PC-3 (cell line): Measurements from ENCODE around the gene GGACT. TPM values are rescaled to one million over a fixed set of nuclear protein-coding genes. Genes with fewer than 3 reads are reported as not detected.

Experiments
- ATAC-seq: fragments of 200-7000 bp; cut with Tn5 transposase; 2 replicates; pipeline ENCODE4 v1.9.1; 2020; ENCODE audit warnings: mild to moderate bottlenecking, moderate library complexity
- BruUV-seq: library from RNA; stranded (reverse); fragments of 400-500 nt; replicated peaks from 2 replicates; lab custom pipeline; 2021; lab: Mats Ljungman, UMichigan
- CTCF ChIA-PET: fragments of 300-600 bp; sonication (Branson Sonifier 250); formaldehyde crosslinking; loops from one replicate; lab custom pipeline; 2022; ENCODE audit warnings: antibody characterized with exemption; lab: Charles Lee
- POLR2A ChIA-PET: fragments of 300-600 bp; sonication (Branson Sonifier 250); formaldehyde crosslinking; loops from one replicate; lab custom pipeline; 2022; ENCODE audit warnings: antibody characterized with exemption; ENCODE audit not compliant: unreplicated experiment; lab: Charles Lee
- DNase-seq: peaks from one replicate; pipeline ENCODE4 v3.0.0-alpha.2; 2015
- H2AFZ ChIP-seq: fragments of 300-600 bp; sonication (generic); 2 replicates; pipeline ENCODE4 v1.6.0; 2016; ENCODE audit warnings: antibody characterized with exemption, low read length
- H3F3A ChIP-seq: fragments of 300-600 bp; sonication (generic); one replicate; pipeline ENCODE4 v1.6.0; 2017; ENCODE audit warnings: antibody characterized with exemption, low read length, control low read depth, mild to moderate bottlenecking; ENCODE audit not compliant: unreplicated experiment
- H3K27ac ChIP-seq: fragments of 300-600 bp; sonication (generic); 2 replicates; pipeline ENCODE4 v1.5.1; 2016; ENCODE audit warnings: mild to moderate bottlenecking, low read length
- H3K27me3 ChIP-seq: fragments of 300-600 bp; sonication (generic); 2 replicates; pipeline ENCODE4 v1.6.1; 2016; ENCODE audit warnings: low read length, mixed read lengths
- H3K36me3 ChIP-seq: fragments of 300-600 bp; sonication (generic); 2 replicates; pipeline ENCODE4 v1.6.1; 2016; ENCODE audit warnings: low read depth, mixed run types, low read length, mixed read lengths
- H3K4me1 ChIP-seq: fragments of 300-600 bp; sonication (generic); 2 replicates; pipeline ENCODE4 v1.5.1; 2016; ENCODE audit warnings: low read length; ENCODE audit not compliant: insufficient read depth
- H3K4me2 ChIP-seq: fragments of 300-600 bp; sonication (generic); 2 replicates; pipeline ENCODE4 v1.6.0; 2016; ENCODE audit warnings: low read length
- H3K4me3 ChIP-seq: fragments of 300-600 bp; sonication (generic); 2 replicates; pipeline ENCODE4 v1.5.1; 2016; ENCODE audit warnings: mild to moderate bottlenecking, low read length, mixed read lengths
- H3K79me2 ChIP-seq: fragments of 300-600 bp; sonication (generic); 2 replicates; pipeline ENCODE4 v1.6.1; 2017; ENCODE audit warnings: low read length, mixed read lengths
- H3K9ac ChIP-seq: fragments of 300-600 bp; sonication (generic); 2 replicates; pipeline ENCODE4 v1.6.0; 2016; ENCODE audit warnings: mild to moderate bottlenecking, low read length
- H3K9me2 ChIP-seq: fragments of 300-600 bp; sonication (generic); replicated peaks from 2 replicates; pipeline ENCODE4 v1.6.1; 2016; ENCODE audit warnings: mixed run types, low read length, mixed read lengths
- H3K9me3 ChIP-seq: fragments of 300-600 bp; sonication (generic); 2 replicates; pipeline ENCODE4 v1.6.1; 2016; ENCODE audit warnings: low read length, mixed read lengths
- H4K20me1 ChIP-seq: fragments of 300-600 bp; sonication (generic); 2 replicates; pipeline ENCODE4 v1.6.1; 2016; ENCODE audit warnings: low read length, mixed read lengths
- CTCF ChIP-seq: fragments of 300-600 bp; sonication (generic); conservative IDR thresholded peaks from 2 replicates; pipeline ENCODE4 v1.5.1; 2017; ENCODE audit warnings: antibody characterized with exemption, low read depth, mild to moderate bottlenecking, low read length
- EZH2 ChIP-seq: fragments of 300-600 bp; sonication (generic); IDR thresholded peaks from one replicate; pipeline ENCODE4 v1.6.1; 2017; ENCODE audit warnings: antibody characterized with exemption, mild to moderate bottlenecking, low read length; ENCODE audit not compliant: unreplicated experiment
- EZH2phosphoT487 ChIP-seq: fragments of 300-600 bp; sonication (generic); IDR thresholded peaks from 2 replicates; pipeline ENCODE4 v1.6.1; 2018; ENCODE audit warnings: mild to moderate bottlenecking, antibody characterized with exemption, low read length, borderline replicate concordance
- intact Hi-C: fragments of 100-400 bp; cut with micrococcal nuclease; formaldehyde crosslinking; loops from 2 replicates; pipeline ENCODE4 v1.9.0; 2023
- total RNA-seq: library from RNA; depleted of rRNA; stranded (reverse); fragments of >200 nt; gene quantifications from 2 replicates; pipeline ENCODE4 v1.2.3, GENCODE V29; 2014

Gene GGACT
- total RNA-seq, 1 experiment from 2014 or later, result 0.77 TPM

GRCh38 chr13:100529666-100530377 is 58.8 kb downstream of the GGACT start:
- H3K27me3 ChIP-seq, result no peaks in the 10 kb centered on the region
- no peak overlapping the region for H3K27ac ChIP-seq
- no peaks in the 10 kb centered on the region for H4K20me1 ChIP-seq
- ChIA-PET POLR2A (no interaction called here), CTCF (no interaction called here)
- H3K4me3 ChIP-seq, result no peak overlapping the region
- H3K9me2 ChIP-seq, result no peaks in the 10 kb centered on the region
- no peaks in the 10 kb centered on the region for H3K4me1 ChIP-seq
- no peak for DNase-seq
- H3F3A ChIP-seq, result no peaks in the 10 kb centered on the region
- no peaks in the 10 kb centered on the region for H3K9me3 ChIP-seq
- no TSS peak for BruUV-seq
- ATAC-seq, result no peak
- intact Hi-C loops, result no loop called here
- H3K9ac ChIP-seq, result no peak overlapping the region
- no peaks in the 10 kb centered on the region for H3K36me3 ChIP-seq
- TF ChIP-seq EZH2 (no peak), EZH2phosphoT487 (no peak), CTCF (no peak)
- no peak overlapping the region for H3K4me2 ChIP-seq
- H2AFZ ChIP-seq, result no peak overlapping the region
- no peaks in the 10 kb centered on the region for H3K79me2 ChIP-seq

- no TSS peak for BruUV-seq
These were observed 59.8 kb downstream of the GGACT start for GRCh38 chr13:100528820-100529219.

More at GRCh38 chr13:100528820-100529219, 59.8 kb downstream of the GGACT start:
- Histone ChIP-seq H3K9me2 (no peaks in the 10 kb centered on the region), H3K27me3 (no peaks in the 10 kb centered on the region), H2AFZ (no peak overlapping the region), H4K20me1 (no peaks in the 10 kb centered on the region), H3F3A (no peaks in the 10 kb centered on the region), H3K27ac (no peak overlapping the region), H3K4me1 (no peaks in the 10 kb centered on the region), H3K4me3 (no peak overlapping the region), H3K36me3 (no peaks in the 10 kb centered on the region), H3K4me2 (no peak overlapping the region), H3K9ac (no peak overlapping the region), H3K79me2 (no peaks in the 10 kb centered on the region), H3K9me3 (no peaks in the 10 kb centered on the region)
- no peak for DNase-seq
- ChIA-PET POLR2A (no interaction called here), CTCF (no interaction called here)
- TF ChIP-seq EZH2 (no peak), CTCF (no peak), EZH2phosphoT487 (no peak)
- intact Hi-C loops, result no loop called here
- ATAC-seq, result no peak
